WERI-Rb-1 (cell line): ENCODE data around the gene ADAMTS12.

ENCODE experiments used
- DNase-seq: peaks from one replicate; pipeline ENCODE4 v3.0.0-alpha.2; 2020
- H3K27ac ChIP-seq: fragments of 250-450 bp; sonication (Bioruptor Pico); 2 replicates; pipeline ENCODE4 v1.5.1; 2020; ENCODE audit warnings: mild to moderate bottlenecking, moderate library complexity
- H3K27me3 ChIP-seq: fragments of 250-450 bp; sonication (Bioruptor Pico); 2 replicates; pipeline ENCODE4 v1.5.1; 2021; ENCODE audit warnings: mild to moderate bottlenecking, low read depth, moderate library complexity; ENCODE audit not compliant: insufficient read depth, severe bottlenecking
- H3K36me3 ChIP-seq: fragments of 250-450 bp; sonication (Bioruptor Pico); 2 replicates; pipeline ENCODE4 v1.5.1; 2020; ENCODE audit warnings: mild to moderate bottlenecking, moderate library complexity
- H3K4me3 ChIP-seq: 2 replicates; pipeline ENCODE4 v1.5.1; 2011; ENCODE audit warnings: low read depth, mild to moderate bottlenecking, control low read depth, low read length
- H3K9me3 ChIP-seq: fragments of 250-450 bp; sonication (Bioruptor Pico); 2 replicates; pipeline ENCODE4 v1.5.1; 2021; ENCODE audit warnings: mild to moderate bottlenecking, moderate library complexity; ENCODE audit not compliant: severe bottlenecking
- TF ChIP-seq, protein P1 (sequence below): IDR thresholded peaks from 2 replicates; pipeline ENCODE4 v1.5.1; 2011; ENCODE audit warnings: low read depth, mild to moderate bottlenecking, control low read depth, inconsistent platforms, low read length

ADAMTS12 gene

GRCh38 chr5:33793836-33794549 lies 97.8 kb downstream of the ADAMTS12 start:
- no peak for DNase-seq
- TF ChIP-seq, protein P1, sequence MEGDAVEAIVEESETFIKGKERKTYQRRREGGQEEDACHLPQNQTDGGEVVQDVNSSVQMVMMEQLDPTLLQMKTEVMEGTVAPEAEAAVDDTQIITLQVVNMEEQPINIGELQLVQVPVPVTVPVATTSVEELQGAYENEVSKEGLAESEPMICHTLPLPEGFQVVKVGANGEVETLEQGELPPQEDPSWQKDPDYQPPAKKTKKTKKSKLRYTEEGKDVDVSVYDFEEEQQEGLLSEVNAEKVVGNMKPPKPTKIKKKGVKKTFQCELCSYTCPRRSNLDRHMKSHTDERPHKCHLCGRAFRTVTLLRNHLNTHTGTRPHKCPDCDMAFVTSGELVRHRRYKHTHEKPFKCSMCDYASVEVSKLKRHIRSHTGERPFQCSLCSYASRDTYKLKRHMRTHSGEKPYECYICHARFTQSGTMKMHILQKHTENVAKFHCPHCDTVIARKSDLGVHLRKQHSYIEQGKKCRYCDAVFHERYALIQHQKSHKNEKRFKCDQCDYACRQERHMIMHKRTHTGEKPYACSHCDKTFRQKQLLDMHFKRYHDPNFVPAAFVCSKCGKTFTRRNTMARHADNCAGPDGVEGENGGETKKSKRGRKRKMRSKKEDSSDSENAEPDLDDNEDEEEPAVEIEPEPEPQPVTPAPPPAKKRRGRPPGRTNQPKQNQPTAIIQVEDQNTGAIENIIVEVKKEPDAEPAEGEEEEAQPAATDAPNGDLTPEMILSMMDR: no peak
- Histone ChIP-seq H3K27me3 (peaks cover 79% of the 10 kb centered on the region), H3K9me3 (peaks cover 3% of the 10 kb centered on the region), H3K27ac (no peak overlapping the region), H3K4me3 (no peak overlapping the region), H3K36me3 (no peaks in the 10 kb centered on the region)

DNA sequence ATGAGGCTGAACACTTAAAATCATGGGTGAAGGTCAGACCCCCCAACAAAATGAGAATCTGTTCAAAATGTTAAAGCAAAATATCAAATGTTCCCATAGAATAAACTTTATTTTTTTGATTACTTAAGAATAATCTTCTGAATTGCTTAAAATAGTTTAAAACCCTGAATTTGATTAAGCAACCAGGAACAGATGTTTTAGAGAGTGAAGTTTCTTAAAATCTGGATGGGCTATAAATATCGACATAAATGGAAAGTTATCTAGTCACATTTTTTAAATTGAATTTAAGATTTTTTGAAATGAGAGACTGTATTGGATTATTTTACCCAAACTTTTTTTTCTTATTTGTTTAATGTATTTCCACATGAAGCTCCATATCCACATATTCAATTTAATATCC lies 98.5 kb downstream of the ADAMTS12 start:
- no peak overlapping the region for H3K27ac ChIP-seq
- peaks cover 81% of the 10 kb centered on the region for H3K27me3 ChIP-seq
- H3K9me3 ChIP-seq: no peaks in the 10 kb centered on the region
- TF ChIP-seq, protein P1: no peak
- H3K36me3 ChIP-seq: no peaks in the 10 kb centered on the region
- no peak overlapping the region for H3K4me3 ChIP-seq
- no peak for DNase-seq

DNA sequence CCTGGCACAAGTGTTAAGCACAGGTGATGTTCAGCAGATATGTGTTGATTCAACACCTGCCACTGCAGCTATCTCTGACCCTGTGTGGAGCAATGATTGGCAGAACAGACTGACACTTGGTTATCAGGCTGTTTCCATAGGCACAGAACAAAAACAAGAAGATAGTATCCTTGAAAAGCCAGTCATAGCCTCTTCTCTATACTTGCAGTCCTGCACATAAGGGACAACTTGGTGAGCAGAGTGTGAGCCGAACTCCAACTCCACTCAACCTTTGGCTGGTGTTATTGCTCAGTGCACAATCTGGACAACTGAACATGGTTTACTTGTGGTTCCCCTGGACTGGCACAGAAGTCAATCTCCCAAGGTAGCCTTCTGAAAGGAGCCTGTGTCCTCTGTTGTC lies 99.2 kb downstream of the ADAMTS12 start:
- no peaks in the 10 kb centered on the region for H3K9me3 ChIP-seq
- TF ChIP-seq, protein P1: no peak
- no peak for DNase-seq
- peaks cover 84% of the 10 kb centered on the region for H3K27me3 ChIP-seq
- H3K36me3 ChIP-seq: no peaks in the 10 kb centered on the region
- H3K27ac ChIP-seq: no peak overlapping the region
- no peak overlapping the region for H3K4me3 ChIP-seq

DNA sequence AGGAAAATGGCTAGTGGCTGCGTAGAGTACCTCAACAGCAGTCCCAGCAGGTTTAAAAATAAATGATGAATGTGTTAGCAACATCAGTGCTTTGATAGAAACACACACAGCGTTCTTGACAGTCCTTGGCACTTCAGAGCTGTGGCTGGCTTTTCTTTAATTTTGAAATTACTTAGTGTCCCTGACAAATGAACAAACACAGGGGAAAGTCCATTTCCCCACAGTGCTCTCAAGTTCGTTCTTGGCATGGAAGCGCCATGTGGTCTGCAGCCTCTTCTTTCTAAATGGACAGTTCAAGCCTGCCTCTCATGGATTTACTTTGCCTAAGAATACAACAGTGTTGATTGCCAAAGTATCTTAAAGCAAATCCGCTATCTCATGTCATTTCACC lies 102.2 kb downstream of the ADAMTS12 start:
- no peak overlapping the region for H3K27ac ChIP-seq
- TF ChIP-seq, protein P1: no peak
- H3K9me3 ChIP-seq: peaks cover 6% of the 10 kb centered on the region
- no peak overlapping the region for H3K4me3 ChIP-seq
- no peak for DNase-seq
- H3K36me3 ChIP-seq: no peaks in the 10 kb centered on the region
- peaks cover 61% of the 10 kb centered on the region for H3K27me3 ChIP-seq

DNA sequence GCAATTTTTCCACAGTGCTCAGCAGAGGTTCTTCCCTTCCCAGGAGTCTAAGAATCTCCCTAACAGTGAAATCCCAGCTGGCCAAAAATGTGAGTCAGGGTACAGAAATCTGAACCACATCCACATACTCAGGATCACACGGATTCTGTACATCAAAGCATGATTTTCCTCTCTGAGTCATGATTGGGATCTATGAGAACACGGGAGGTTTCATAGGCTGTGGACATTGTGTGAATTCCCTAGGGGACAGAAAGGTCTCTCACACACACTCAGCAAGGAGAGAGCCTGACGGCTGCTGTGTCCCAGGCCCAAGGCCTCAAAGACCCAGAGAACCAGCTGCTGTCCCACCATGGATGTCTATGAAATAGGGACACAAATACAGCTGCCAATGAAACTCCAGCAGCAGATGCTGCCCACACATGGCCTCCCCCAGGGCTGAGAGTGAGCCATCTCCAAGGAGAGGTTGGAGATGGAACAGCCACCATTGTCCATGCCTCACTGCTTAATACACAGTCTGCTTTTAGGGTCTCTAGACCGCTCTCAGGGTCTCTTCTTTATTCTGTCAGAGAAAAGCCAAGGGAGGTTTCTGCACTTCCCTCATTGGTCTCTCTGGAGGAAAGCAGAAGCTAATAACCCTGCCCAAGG lies 102.7 kb downstream of the ADAMTS12 start:
- H3K4me3 ChIP-seq: no peak overlapping the region
- no peak for DNase-seq
- peaks cover 56% of the 10 kb centered on the region for H3K27me3 ChIP-seq
- H3K9me3 ChIP-seq: peaks cover 6% of the 10 kb centered on the region
- TF ChIP-seq, protein P1: no peak
- no peak overlapping the region for H3K27ac ChIP-seq
- no peaks in the 10 kb centered on the region for H3K36me3 ChIP-seq
